SJSA1 (cell line): ENCODE measurements around the gene UHRF1. TPM values are rescaled to one million over a fixed set of nuclear protein-coding genes. Genes with fewer than 3 reads are reported as not detected.

Experiments
- DNase-seq, 2 experiments: peaks; one replicate each; pipeline ENCODE4 v3.0.0-alpha.2; 2015 to 2020; ENCODE audit warnings: low spot score in 2 of 2, low read depth in 1 of 2
- H3K27ac ChIP-seq: fragments of 250-450 bp; sonication (Bioruptor Pico); 2 replicates; pipeline ENCODE4 v1.5.1; 2020; ENCODE audit warnings: mild to moderate bottlenecking, moderate library complexity
- H3K27me3 ChIP-seq: fragments of 250-450 bp; sonication (Bioruptor Pico); replicated peaks from 2 replicates; pipeline ENCODE4 v1.5.1; 2020; ENCODE audit warnings: mild to moderate bottlenecking, moderate library complexity
- H3K36me3 ChIP-seq: fragments of 250-450 bp; sonication (Bioruptor Pico); 2 replicates; pipeline ENCODE4 v1.5.1; 2020; ENCODE audit warnings: mild to moderate bottlenecking
- H3K4me1 ChIP-seq: fragments of 250-450 bp; sonication (Bioruptor Pico); replicated peaks from 2 replicates; pipeline ENCODE4 v1.6.1; 2021; ENCODE audit warnings: mild to moderate bottlenecking
- H3K4me3 ChIP-seq: fragments of 250-450 bp; sonication (Bioruptor Pico); 2 replicates; pipeline ENCODE4 v1.5.1; 2020; ENCODE audit warnings: mild to moderate bottlenecking
- H3K9me3 ChIP-seq: fragments of 250-450 bp; sonication (Bioruptor Pico); replicated peaks from 2 replicates; pipeline ENCODE4 v1.5.1; 2020; ENCODE audit warnings: mild to moderate bottlenecking
- total RNA-seq: library from RNA; depleted of rRNA; stranded (reverse); fragments of >200 nt; shearing (Covaris generic); gene quantifications from 2 replicates; pipeline ENCODE4 v1.2.3, GENCODE V29; 2014; rRNA removed

Gene UHRF1
- total RNA-seq, 1 experiment from 2014 or later = 85.8 TPM

- Histone ChIP-seq H3K36me3 (no peaks in the 10 kb centered on the region), H3K4me1 (peaks cover 13% of the 10 kb centered on the region), H3K9me3 (no peaks in the 10 kb centered on the region), H3K4me3 (no peak overlapping the region), H3K27me3 (no peaks in the 10 kb centered on the region), H3K27ac (no peak overlapping the region)
- no peak for DNase-seq
These were observed 95.8 kb downstream of the UHRF1 start for GRCh38 chr19:5005096-5005495.

GRCh38 chr19:5006201-5006600, 96.9 kb downstream of the UHRF1 start:
- no peak for DNase-seq
- Histone ChIP-seq H3K27me3 (no peaks in the 10 kb centered on the region), H3K27ac (no peak overlapping the region), H3K4me3 (no peak overlapping the region), H3K36me3 (no peaks in the 10 kb centered on the region), H3K9me3 (no peaks in the 10 kb centered on the region), H3K4me1 (peaks cover 13% of the 10 kb centered on the region)

- H3K36me3 ChIP-seq = no peaks in the 10 kb centered on the region
These were observed 97.5 kb downstream of the UHRF1 start for GRCh38 chr19:5006821-5007220.

More at GRCh38 chr19:5006821-5007220, 97.5 kb downstream of the UHRF1 start:
- H3K4me3 ChIP-seq = no peak overlapping the region
- peaks cover 11% of the 10 kb centered on the region for H3K4me1 ChIP-seq
- no peaks in the 10 kb centered on the region for H3K9me3 ChIP-seq
- DNase-seq = no peak
- H3K27me3 ChIP-seq = no peaks in the 10 kb centered on the region
- H3K27ac ChIP-seq = no peak overlapping the region

Other genes starting within 250 kb of the UHRF1 start
- 214 and 250 TPM in 2 replicates for gene MYDGF, start 239.2 kb upstream of the UHRF1 start, total RNA-seq
- gene DPP9, start 185.7 kb upstream of the UHRF1 start, total RNA-seq = 60.6 and 65.3 TPM in 2 replicates
- gene FEM1A, start 117.8 kb upstream of the UHRF1 start, total RNA-seq = 9.4 and 14.4 TPM in 2 replicates
- gene TICAM1, start 77.8 kb upstream of the UHRF1 start, total RNA-seq = 3.7 and 4.1 TPM in 2 replicates
- 178 and 210 TPM in 2 replicates for gene PLIN3, start 41.8 kb upstream of the UHRF1 start, total RNA-seq
- gene ARRDC5, start 6.6 kb upstream of the UHRF1 start, total RNA-seq = not detected in 2 replicates
- gene KDM4B, start 59.6 kb downstream of the UHRF1 start, total RNA-seq = 9.1 and 12.8 TPM in 2 replicates